Measurements from ENCODE around the gene ABCB9.
A peak's percentile ranks its signal among the peaks of the same experiment; 100 is the strongest.
"Not testable (repeated sequence)": the region's sequence is repeated elsewhere in the genome, so short reads cannot be mapped to it uniquely, and the experiment has no call there.

Gene ABCB9

GRCh38 chr12:122946690-122947341 lies 19.4 kb downstream of the ABCB9 start:
- DNase-seq (ENCODE audit: insufficient read length, low spot score) (peak; percentile 72), FAIRE-seq (peak; percentile 99)
- no peak for TF ChIP-seq SPI1 (IDR thresholded peaks at IDR 0.05; ENCODE audit: low read depth, low read length)
- no peak for TF ChIP-seq POLR2AphosphoS5 (IDR thresholded peaks at IDR 0.05; ENCODE audit: low read depth, low read length)
- TF ChIP-seq POU2F2 (IDR thresholded peaks at IDR 0.05; ENCODE audit: low read depth, low read length): peak; percentile 80; the same call in 1 of the 2 replicates
- peak; percentile 51; the same call in 1 of the 2 replicates for TF ChIP-seq POLR2A (IDR thresholded peaks at IDR 0.05; ENCODE audit: low read depth, low read length)
- no peak for TF ChIP-seq TAF1 (IDR thresholded peaks at IDR 0.05; ENCODE audit: low read depth, low read length)
- TF ChIP-seq PAX5 (IDR thresholded peaks at IDR 0.05; ENCODE audit: insufficient read depth, low read length, severe bottlenecking): no peak

GRCh38 chr12:122944605-122945592 lies 21.4 kb downstream of the ABCB9 start:
- DNase-seq (ENCODE audit: insufficient read length, low spot score) (no peak), FAIRE-seq (no peak)
- TF ChIP-seq POLR2AphosphoS5 (IDR thresholded peaks at IDR 0.05; ENCODE audit: low read depth, low read length): no peak
- TF ChIP-seq PAX5 (IDR thresholded peaks at IDR 0.05; ENCODE audit: insufficient read depth, low read length, severe bottlenecking): no peak
- no peak for TF ChIP-seq SPI1 (IDR thresholded peaks at IDR 0.05; ENCODE audit: low read depth, low read length)
- no peak for TF ChIP-seq POU2F2 (IDR thresholded peaks at IDR 0.05; ENCODE audit: low read depth, low read length)
- no peak for TF ChIP-seq TAF1 (IDR thresholded peaks at IDR 0.05; ENCODE audit: low read depth, low read length)
- no peak for TF ChIP-seq POLR2A (IDR thresholded peaks at IDR 0.05; ENCODE audit: low read depth, low read length)

- no peak for FAIRE-seq
- no peak for TF ChIP-seq SPI1 (IDR thresholded peaks at IDR 0.05; ENCODE audit: low read depth, low read length)
- no peak for TF ChIP-seq PAX5 (IDR thresholded peaks at IDR 0.05; ENCODE audit: insufficient read depth, low read length, severe bottlenecking)
- TF ChIP-seq TAF1 (IDR thresholded peaks at IDR 0.05; ENCODE audit: low read depth, low read length): no peak
- TF ChIP-seq POLR2AphosphoS5 (IDR thresholded peaks at IDR 0.05; ENCODE audit: low read depth, low read length): no peak
- TF ChIP-seq POU2F2 (IDR thresholded peaks at IDR 0.05; ENCODE audit: low read depth, low read length): no peak
- no peak for TF ChIP-seq POLR2A (IDR thresholded peaks at IDR 0.05; ENCODE audit: low read depth, low read length)
Observed at GRCh38 chr12:122943196-122943595, 23.1 kb downstream of the ABCB9 start.

GRCh38 chr12:122942637-122943036 lies 23.6 kb downstream of the ABCB9 start:
- FAIRE-seq (no peak), DNase-seq (ENCODE audit: insufficient read length, low spot score) (no peak)
- TF ChIP-seq SPI1 (IDR thresholded peaks at IDR 0.05; ENCODE audit: low read depth, low read length) (no peak), POU2F2 (IDR thresholded peaks at IDR 0.05; ENCODE audit: low read depth, low read length) (no peak), PAX5 (IDR thresholded peaks at IDR 0.05; ENCODE audit: insufficient read depth, low read length, severe bottlenecking) (no peak), POLR2AphosphoS5 (IDR thresholded peaks at IDR 0.05; ENCODE audit: low read depth, low read length) (no peak), POLR2A (IDR thresholded peaks at IDR 0.05; ENCODE audit: low read depth, low read length) (no peak), TAF1 (IDR thresholded peaks at IDR 0.05; ENCODE audit: low read depth, low read length) (no peak)

More at GRCh38 chr12:122943196-122943595, 23.1 kb downstream of the ABCB9 start:
- DNase-seq (ENCODE audit: insufficient read length, low spot score): no peak

GRCh38 chr12:122941351-122941750 lies 24.9 kb downstream of the ABCB9 start:
- FAIRE-seq; DNase-seq (ENCODE audit: insufficient read length, low spot score): not testable (repeated sequence)

GRCh38 chr12:122939125-122939524 lies 27.1 kb downstream of the ABCB9 start:
- FAIRE-seq (no peak), DNase-seq (ENCODE audit: insufficient read length, low spot score) (no peak)
- TF ChIP-seq SPI1 (IDR thresholded peaks at IDR 0.05; ENCODE audit: low read depth, low read length) (no peak), POLR2AphosphoS5 (IDR thresholded peaks at IDR 0.05; ENCODE audit: low read depth, low read length) (no peak), POU2F2 (IDR thresholded peaks at IDR 0.05; ENCODE audit: low read depth, low read length) (no peak), TAF1 (IDR thresholded peaks at IDR 0.05; ENCODE audit: low read depth, low read length) (no peak), POLR2A (IDR thresholded peaks at IDR 0.05; ENCODE audit: low read depth, low read length) (no peak)

GRCh38 chr12:122937622-122938091 lies 28.6 kb downstream of the ABCB9 start:
- TF ChIP-seq PAX5 (IDR thresholded peaks at IDR 0.05; ENCODE audit: insufficient read depth, low read length, severe bottlenecking) (no peak), POLR2A (IDR thresholded peaks at IDR 0.05; ENCODE audit: low read depth, low read length) (no peak), TAF1 (IDR thresholded peaks at IDR 0.05; ENCODE audit: low read depth, low read length) (no peak), POLR2AphosphoS5 (IDR thresholded peaks at IDR 0.05; ENCODE audit: low read depth, low read length) (no peak), SPI1 (IDR thresholded peaks at IDR 0.05; ENCODE audit: low read depth, low read length) (no peak), POU2F2 (IDR thresholded peaks at IDR 0.05; ENCODE audit: low read depth, low read length) (no peak)
- FAIRE-seq: peak; percentile 83
- DNase-seq (ENCODE audit: insufficient read length, low spot score): no peak

- DNase-seq (ENCODE audit: insufficient read length, low spot score) (no peak), FAIRE-seq (peak; percentile 55)
- no peak for TF ChIP-seq POLR2A (IDR thresholded peaks at IDR 0.05; ENCODE audit: low read depth, low read length)
- no peak for TF ChIP-seq POU2F2 (IDR thresholded peaks at IDR 0.05; ENCODE audit: low read depth, low read length)
- TF ChIP-seq PAX5 (IDR thresholded peaks at IDR 0.05; ENCODE audit: insufficient read depth, low read length, severe bottlenecking): no peak
- TF ChIP-seq POLR2AphosphoS5 (IDR thresholded peaks at IDR 0.05; ENCODE audit: low read depth, low read length): no peak
- TF ChIP-seq SPI1 (IDR thresholded peaks at IDR 0.05; ENCODE audit: low read depth, low read length): no peak
- TF ChIP-seq TAF1 (IDR thresholded peaks at IDR 0.05; ENCODE audit: low read depth, low read length): no peak
Observed at GRCh38 chr12:122935318-122935717, 30.9 kb downstream of the ABCB9 start.

GRCh38 chr12:122934722-122935121 lies 31.5 kb downstream of the ABCB9 start:
- TF ChIP-seq TAF1 (IDR thresholded peaks at IDR 0.05; ENCODE audit: low read depth, low read length) (no peak), PAX5 (IDR thresholded peaks at IDR 0.05; ENCODE audit: insufficient read depth, low read length, severe bottlenecking) (no peak), SPI1 (IDR thresholded peaks at IDR 0.05; ENCODE audit: low read depth, low read length) (no peak; the same call in 1 of the 2 replicates), POU2F2 (IDR thresholded peaks at IDR 0.05; ENCODE audit: low read depth, low read length) (no peak), POLR2A (IDR thresholded peaks at IDR 0.05; ENCODE audit: low read depth, low read length) (no peak), POLR2AphosphoS5 (IDR thresholded peaks at IDR 0.05; ENCODE audit: low read depth, low read length) (no peak)
- FAIRE-seq (peak; percentile 58), DNase-seq (ENCODE audit: insufficient read length, low spot score) (no peak)

Data from GM12891 (cell line).